A549 (cell line): Measurements from ENCODE around the gene MPPED1.

Experiments
- CTCF ChIP-seq: fragments of >200 bp; sonication (Bioruptor Twin); formaldehyde crosslinking; IDR thresholded peaks from 3 replicates; pipeline ENCODE4 v1.5.1; 2016
- ESRRA ChIP-seq: fragments of 150-350 bp; IDR thresholded peaks from 2 replicates; pipeline ENCODE4 v1.6.1; 2014; ENCODE audit warnings: mild to moderate bottlenecking, low read length, borderline replicate concordance
- RFX5 ChIP-seq: fragments of 450-650 bp; IDR thresholded peaks from 2 replicates; pipeline ENCODE4 v1.7.1; 2014; ENCODE audit warnings: antibody characterized with exemption, mild to moderate bottlenecking, moderate library complexity

GRCh38 chr22:43424666-43425630, 13.1 kb downstream of the MPPED1 start:
- TF ChIP-seq CTCF = no peak
- no peak for TF ChIP-seq ESRRA
- TF ChIP-seq RFX5 = no peak
